HepG2 (cell line): ENCODE measurements around the gene TBC1D16. TPM values are rescaled to one million over a fixed set of nuclear protein-coding genes. Genes with fewer than 3 reads are reported as not detected.
A peak's percentile ranks its signal among the peaks of the same experiment; 100 is the strongest.

ENCODE experiments used
- ADNP ChIP-seq: sonication (generic); formaldehyde crosslinking; IDR thresholded peaks from 2 replicates; pipeline ENCODE4 v1.4.0; 2020; ENCODE audit warnings: missing genetic modification reagents
- DPF2 ChIP-seq: sonication (generic); formaldehyde crosslinking; IDR thresholded peaks from 2 replicates; pipeline ENCODE4 v1.4.0; 2020; ENCODE audit warnings: mild to moderate bottlenecking, low read depth, missing genetic modification reagents, borderline replicate concordance
- ERF ChIP-seq: IDR thresholded peaks from 2 replicates; pipeline ENCODE4 v1.6.1; 2018; ENCODE audit warnings: missing biosample characterization, missing genetic modification reagents
- KDM2A ChIP-seq: sonication (generic); formaldehyde crosslinking; IDR thresholded peaks from 2 replicates; pipeline ENCODE4 v1.4.0; 2020; ENCODE audit warnings: low read depth, missing genetic modification reagents, borderline replicate concordance
- KIAA2018 ChIP-seq: sonication (generic); formaldehyde crosslinking; IDR thresholded peaks from 2 replicates; pipeline ENCODE4 v1.5.0; 2020; ENCODE audit warnings: mild to moderate bottlenecking, missing genetic modification reagents, borderline replicate concordance
- MATR3 ChIP-seq: sonication (generic); formaldehyde crosslinking; IDR thresholded peaks from 2 replicates; pipeline ENCODE4 v1.4.0; 2020; ENCODE audit warnings: missing genetic modification reagents
- RELA ChIP-seq: sonication (generic); formaldehyde crosslinking; IDR thresholded peaks from 2 replicates; pipeline ENCODE4 v1.4.0; 2020; ENCODE audit warnings: missing genetic modification reagents
- SRSF9 ChIP-seq: fragments of 200-400 bp; formaldehyde crosslinking; IDR thresholded peaks from 2 replicates; pipeline ENCODE4 v1.6.1; 2018; ENCODE audit warnings: borderline replicate concordance, mild to moderate bottlenecking, low read depth, low read length; ENCODE audit not compliant: insufficient read depth, poor library complexity, severe bottlenecking
- THYN1 ChIP-seq: sonication (generic); formaldehyde crosslinking; IDR thresholded peaks from 2 replicates; pipeline ENCODE4 v1.8.1; 2023; ENCODE audit warnings: low read depth, mild to moderate bottlenecking, moderate library complexity, missing genetic modification reagents, borderline replicate concordance
- ZFP36L1 ChIP-seq: sonication (generic); formaldehyde crosslinking; IDR thresholded peaks from 2 replicates; pipeline ENCODE4 v1.8.0; 2022; ENCODE audit warnings: mild to moderate bottlenecking, missing genetic modification reagents, moderate library complexity
- ZFP90 ChIP-seq: sonication (generic); formaldehyde crosslinking; IDR thresholded peaks from 2 replicates; pipeline ENCODE4 v1.8.0; 2022; ENCODE audit warnings: missing genetic modification reagents, mild to moderate bottlenecking, inconsistent platforms, borderline replicate concordance
- ZKSCAN1 ChIP-seq: fragments of 150-350 bp; IDR thresholded peaks from 2 replicates; pipeline ENCODE4 v1.6.1; 2014; ENCODE audit warnings: low read length
- ZNF138 ChIP-seq: sonication (generic); formaldehyde crosslinking; IDR thresholded peaks from 2 replicates; pipeline ENCODE4 v1.5.0; 2020; ENCODE audit warnings: mild to moderate bottlenecking, low read depth, missing genetic modification reagents
- ZNF205 ChIP-seq: IDR thresholded peaks from 2 replicates; pipeline ENCODE4 v1.6.1; 2018; ENCODE audit warnings: missing biosample characterization, missing genetic modification reagents
- ZNF292 ChIP-seq: sonication (generic); formaldehyde crosslinking; IDR thresholded peaks from 2 replicates; pipeline ENCODE4 v1.8.1; 2022; ENCODE audit warnings: mild to moderate bottlenecking, low read depth, missing genetic modification reagents, borderline replicate concordance
- ZNF430 ChIP-seq: sonication (generic); formaldehyde crosslinking; IDR thresholded peaks from 2 replicates; pipeline ENCODE4 v1.9.0; 2021; ENCODE audit warnings: mild to moderate bottlenecking, missing genetic modification reagents
- ZNF446 ChIP-seq: sonication (generic); formaldehyde crosslinking; IDR thresholded peaks from 2 replicates; pipeline ENCODE4 v1.5.0; 2020; ENCODE audit warnings: mild to moderate bottlenecking, missing genetic modification reagents
- ZNF512B ChIP-seq: sonication (generic); formaldehyde crosslinking; IDR thresholded peaks from 2 replicates; pipeline ENCODE4 v1.5.1; 2020; ENCODE audit warnings: missing genetic modification reagents, mild to moderate bottlenecking, borderline replicate concordance
- ZNF891 ChIP-seq: sonication (generic); formaldehyde crosslinking; IDR thresholded peaks from 2 replicates; pipeline ENCODE4 v1.5.0; 2020; ENCODE audit warnings: mild to moderate bottlenecking, missing genetic modification reagents
- polyA plus RNA-seq, 8 experiments: library from polyadenylated mRNA; depleted of rRNA in 3 of 8; stranded (reverse) in 7 of 8; unstranded in 1 of 8; fragments of >200 nt; fragmentation: Illumina TruSeq in 4 of 8; extraction: Trizol in 4 of 8; gene quantifications; 2 replicates each; pipeline versions ENCODE4 v1.2.1 to v1.2.3, GENCODE V29; 2011 to 2016; ENCODE audit warnings: low read depth in 4 of 8, missing spikeins in 1 of 8, mixed read lengths in 1 of 8; ENCODE audit not compliant: insufficient read depth in 1 of 8
- total RNA-seq, 5 experiments: library from RNA; depleted of rRNA; stranded (reverse); fragments of >200 nt; fragmentation: Illumina TruSeq; extraction: Trizol; gene quantifications; 2 replicates each; pipeline ENCODE4 v1.2.3, GENCODE V29; 2016; ENCODE audit warnings: low read depth in 1 of 5

The TBC1D16 gene
- total and polyA plus RNA-seq, 2 of the 13 experiments (the other 11 are each of a cell fraction or from before 2014, with no cell fraction given) = 14.9 to 24.9 TPM

- no peak; the same call in 1 of the 2 replicates for TF ChIP-seq ZFP90 (CRISPR knock-in tag)
- peak; percentile 87; the same call in 1 of the 2 replicates for TF ChIP-seq ZNF891 (CRISPR knock-in tag)
- peak; percentile 48 for TF ChIP-seq KDM2A (CRISPR knock-in tag)
- no peak for TF ChIP-seq ZNF430 (CRISPR knock-in tag)
- peak; percentile 67 for TF ChIP-seq ZFP36L1 (CRISPR knock-in tag)
- TF ChIP-seq ERF (CRISPR knock-in tag) = peak; percentile 66
- TF ChIP-seq THYN1 (CRISPR knock-in tag) = no peak
- 0 out of 2 replicates have a peak, but pooled peaks have one; percentile 77 for TF ChIP-seq ZNF446 (CRISPR knock-in tag)
- no peak for TF ChIP-seq MATR3 (CRISPR knock-in tag)
- no peak for TF ChIP-seq ZNF512B
- no peak for TF ChIP-seq DPF2 (CRISPR knock-in tag)
- peak; percentile 76; the same call in 1 of the 2 replicates for TF ChIP-seq ZNF205
- TF ChIP-seq RELA (CRISPR knock-in tag) = 0 out of 2 replicates have a peak, but pooled peaks have one; percentile 59
- TF ChIP-seq SRSF9 = no peak
- TF ChIP-seq ZNF138 (CRISPR knock-in tag) = 0 out of 2 replicates have a peak, but pooled peaks have one; percentile 61
- TF ChIP-seq ADNP (CRISPR knock-in tag) = no peak
- no peak for TF ChIP-seq ZKSCAN1
- no peak for TF ChIP-seq ZNF292 (CRISPR knock-in tag)
- TF ChIP-seq KIAA2018 (CRISPR knock-in tag) = no peak
These were observed 454 bp upstream of the TBC1D16 start, which contains the start of gene CCDC40 (continued) for GRCh38 chr17:80035937-80036714.
